C4-2B (cell line): Measurements from ENCODE around the gene PPP1R1C.

Source experiments
- H3K27ac ChIP-seq: fragments of 450-650 bp; 2 replicates; pipeline ENCODE4 v1.5.1; 2017
- CTCF ChIP-seq: fragments of 450-650 bp; conservative IDR thresholded peaks from 2 replicates; pipeline ENCODE4 v1.5.1; 2017; ENCODE audit warnings: mild to moderate bottlenecking
- ZFX ChIP-seq: fragments of 450-650 bp; IDR thresholded peaks from 2 replicates; pipeline ENCODE4 v1.6.1; 2017

The PPP1R1C gene

GRCh38 chr2:181985632-181986205 lies at the start of gene PPP1R1C:
Gene PPP1R1C, plus strand, starts transcription at chr2:181985853. Its CDS starts 258 bp downstream, at chr2:181986111.
- H3K27ac ChIP-seq = no peak within 1 kb of the TSS
- TF ChIP-seq CTCF = no peak
- no peak for TF ChIP-seq ZFX

- no peak overlapping the region for H3K27ac ChIP-seq
- no peak for TF ChIP-seq ZFX
- TF ChIP-seq CTCF = no peak
Measured at GRCh38 chr2:181937473-181937872, 48.2 kb upstream of the PPP1R1C start.

- no peak overlapping the region for H3K27ac ChIP-seq
- TF ChIP-seq CTCF = no peak
- no peak for TF ChIP-seq ZFX
Measured at GRCh38 chr2:181943411-181944124, 42.1 kb upstream of the PPP1R1C start.

- no peak for TF ChIP-seq ZFX
- H3K27ac ChIP-seq = no peak overlapping the region
Measured at GRCh38 chr2:181944164-181944913, 41.3 kb upstream of the PPP1R1C start.

GRCh38 chr2:181944914-181945291 lies 40.8 kb upstream of the PPP1R1C start:
- TF ChIP-seq ZFX = no peak
- no peak for TF ChIP-seq CTCF
- no peak overlapping the region for H3K27ac ChIP-seq

- H3K27ac ChIP-seq = no peak overlapping the region
Measured at GRCh38 chr2:181946444-181947127, 39.1 kb upstream of the PPP1R1C start.

GRCh38 chr2:181947273-181947672 lies 38.4 kb upstream of the PPP1R1C start:
- no peak for TF ChIP-seq CTCF
- no peak for TF ChIP-seq ZFX
- no peak overlapping the region for H3K27ac ChIP-seq

More at GRCh38 chr2:181946444-181947127, 39.1 kb upstream of the PPP1R1C start:
- TF ChIP-seq ZFX = no peak
- no peak for TF ChIP-seq CTCF
